WI38 (cell line): Measurements from ENCODE around the gene TOMM7.

Source experiments
- H3K4me3 ChIP-seq: 2 replicates; pipeline ENCODE4 v1.5.1; 2011; ENCODE audit warnings: low read depth, mild to moderate bottlenecking, control low read depth, low read length
- TF ChIP-seq, protein P1 (sequence below): IDR thresholded peaks from 2 replicates; pipeline ENCODE4 v1.5.1; 2012; ENCODE audit warnings: low read depth, mild to moderate bottlenecking, control low read depth, low read length

TOMM7 gene

DNA sequence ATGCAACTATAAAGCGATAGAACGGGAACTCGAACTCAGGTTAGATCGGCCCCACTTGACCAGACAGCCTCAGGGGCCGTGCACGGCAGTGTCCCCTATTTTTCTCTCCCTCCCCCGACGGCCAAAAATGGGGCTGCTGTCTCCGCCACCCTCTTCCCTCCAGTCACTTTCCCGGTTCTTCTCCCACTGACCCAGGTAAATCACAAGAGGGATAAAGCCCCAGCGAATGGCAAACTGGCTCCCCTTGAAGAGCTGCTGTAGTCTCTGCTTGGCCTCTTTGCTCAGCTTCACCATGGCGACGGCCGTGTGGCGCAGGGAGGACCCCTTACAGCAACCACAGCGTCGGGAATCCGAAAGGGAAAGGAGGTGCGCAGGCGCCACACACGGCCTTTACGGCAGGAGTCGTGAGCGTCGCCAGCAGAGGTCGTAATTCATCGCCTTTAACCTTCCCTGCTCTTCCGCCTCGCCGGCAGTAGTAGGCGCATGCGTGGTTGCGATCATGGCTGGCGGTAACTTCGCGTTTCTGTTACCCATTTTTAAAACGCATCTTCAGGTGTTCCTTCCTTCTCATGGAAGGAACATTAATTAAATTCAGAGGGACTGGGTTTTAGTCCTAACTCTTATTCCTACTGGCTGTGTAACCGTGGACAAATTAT lies at the start of gene TOMM7:
TSS of gene TOMM7 (minus strand) at position 364 of the 656 bp plus-strand sequence. CDS start at position 294, 70 bp downstream.
- H3K4me3 ChIP-seq, result peak within 1 kb of the TSS; percentile 88
- TF ChIP-seq, protein P1, sequence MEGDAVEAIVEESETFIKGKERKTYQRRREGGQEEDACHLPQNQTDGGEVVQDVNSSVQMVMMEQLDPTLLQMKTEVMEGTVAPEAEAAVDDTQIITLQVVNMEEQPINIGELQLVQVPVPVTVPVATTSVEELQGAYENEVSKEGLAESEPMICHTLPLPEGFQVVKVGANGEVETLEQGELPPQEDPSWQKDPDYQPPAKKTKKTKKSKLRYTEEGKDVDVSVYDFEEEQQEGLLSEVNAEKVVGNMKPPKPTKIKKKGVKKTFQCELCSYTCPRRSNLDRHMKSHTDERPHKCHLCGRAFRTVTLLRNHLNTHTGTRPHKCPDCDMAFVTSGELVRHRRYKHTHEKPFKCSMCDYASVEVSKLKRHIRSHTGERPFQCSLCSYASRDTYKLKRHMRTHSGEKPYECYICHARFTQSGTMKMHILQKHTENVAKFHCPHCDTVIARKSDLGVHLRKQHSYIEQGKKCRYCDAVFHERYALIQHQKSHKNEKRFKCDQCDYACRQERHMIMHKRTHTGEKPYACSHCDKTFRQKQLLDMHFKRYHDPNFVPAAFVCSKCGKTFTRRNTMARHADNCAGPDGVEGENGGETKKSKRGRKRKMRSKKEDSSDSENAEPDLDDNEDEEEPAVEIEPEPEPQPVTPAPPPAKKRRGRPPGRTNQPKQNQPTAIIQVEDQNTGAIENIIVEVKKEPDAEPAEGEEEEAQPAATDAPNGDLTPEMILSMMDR, result no peak

- TF ChIP-seq, protein P1, result no peak
- H3K4me3 ChIP-seq, result no peak overlapping the region
Observed at GRCh38 chr7:22872096-22872807, 49.6 kb upstream of the TOMM7 start.

DNA sequence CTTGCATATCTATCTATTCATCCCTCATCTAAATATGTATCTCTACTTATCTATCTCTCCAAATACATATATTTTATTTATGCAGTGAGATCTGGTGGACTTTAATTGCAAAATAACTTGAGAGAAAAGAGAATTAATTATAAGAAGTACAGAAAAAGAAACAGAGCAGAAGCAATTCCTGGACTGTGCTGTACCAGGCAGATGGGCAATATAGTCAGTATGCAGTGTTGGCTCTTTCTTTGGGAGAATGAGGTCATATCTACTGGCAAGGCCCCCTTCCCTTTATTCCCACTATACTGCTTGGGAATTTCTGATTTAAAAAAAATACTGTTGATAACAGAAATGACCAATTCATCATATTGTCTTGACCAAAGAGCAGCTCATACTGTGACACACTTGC lies 49.0 kb upstream of the TOMM7 start:
- TF ChIP-seq, protein P1, result no peak
- no peak overlapping the region for H3K4me3 ChIP-seq

DNA sequence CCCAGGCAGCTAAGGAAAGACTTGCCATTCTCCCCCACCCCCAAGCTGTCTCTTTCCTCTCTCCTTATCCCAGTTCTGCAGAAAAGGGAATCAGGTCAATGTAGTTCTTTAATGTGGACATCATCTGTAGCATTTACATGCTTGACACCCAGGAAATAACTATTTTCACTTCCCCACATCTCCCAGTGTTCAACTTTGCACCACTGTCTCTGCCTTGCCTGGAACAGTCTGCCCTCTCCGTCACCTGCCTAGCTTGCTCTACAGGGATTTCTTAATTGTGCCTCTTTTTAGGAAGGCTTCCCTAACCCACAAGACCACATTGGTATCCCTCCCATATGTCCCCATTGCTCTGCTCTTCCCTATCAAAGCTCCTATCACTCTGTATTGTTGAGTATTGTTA lies 45.9 kb upstream of the TOMM7 start:
- TF ChIP-seq, protein P1, result no peak
- H3K4me3 ChIP-seq, result no peak overlapping the region

GRCh38 chr7:22867589-22867988 lies 44.9 kb upstream of the TOMM7 start:
- H3K4me3 ChIP-seq, result no peak overlapping the region
- TF ChIP-seq, protein P1, result no peak

- TF ChIP-seq, protein P1, result no peak
- H3K4me3 ChIP-seq, result no peak overlapping the region
Observed at GRCh38 chr7:22867003-22867402, 44.4 kb upstream of the TOMM7 start.

- TF ChIP-seq, protein P1, result no peak
- no peak overlapping the region for H3K4me3 ChIP-seq
Observed at GRCh38 chr7:22865602-22865960, 42.9 kb upstream of the TOMM7 start.
